GM12878 (cell line): ENCODE data around the gene TMEM135.

Source experiments
- CREM ChIP-seq: IDR thresholded peaks from 2 replicates; pipeline ENCODE4 v1.6.1; 2014; ENCODE audit warnings: antibody characterized with exemption, low read depth
- EP300 ChIP-seq, 2 experiments: fragments of 150-350 bp in 1 of 2; IDR thresholded peaks; 2 replicates each; pipeline ENCODE4 v1.6.1; 2011 to 2012; ENCODE audit warnings: low read depth in 2 of 2, low read length in 2 of 2, borderline replicate concordance in 1 of 2, improper control_type of control experiment in 1 of 2, inconsistent platforms in 1 of 2; ENCODE audit not compliant: control insufficient read depth in 1 of 2
- EZH2 ChIP-seq: IDR thresholded peaks from 2 replicates; pipeline ENCODE4 v1.6.1; 2012; ENCODE audit warnings: low read depth, mild to moderate bottlenecking, control low read depth, inconsistent platforms, low read length, borderline replicate concordance; ENCODE audit not compliant: control insufficient read depth
- KDM1A ChIP-seq: fragments of 200-600 bp; sonication (generic); IDR thresholded peaks from 2 replicates; pipeline ENCODE4 v1.6.1; 2016; ENCODE audit warnings: borderline replicate concordance
- NR2C2 ChIP-seq: IDR thresholded peaks from 2 replicates; pipeline ENCODE4 v1.6.1; 2011; ENCODE audit warnings: borderline replicate concordance, low read depth; ENCODE audit not compliant: control insufficient read depth, insufficient read length
- RB1 ChIP-seq: fragments of 450-650 bp; formaldehyde crosslinking; IDR thresholded peaks from 2 replicates; pipeline ENCODE4 v1.6.1; 2017; ENCODE audit warnings: mild to moderate bottlenecking, borderline replicate concordance
- RBBP5 ChIP-seq: fragments of 200-600 bp; sonication (generic); conservative IDR thresholded peaks from 2 replicates; pipeline ENCODE4 v1.6.1; 2016
- REST ChIP-seq: IDR thresholded peaks from 2 replicates; pipeline ENCODE4 v1.6.1; 2012; ENCODE audit warnings: mild to moderate bottlenecking, low read depth, low read length
- SMAD5 ChIP-seq: IDR thresholded peaks from 2 replicates; pipeline ENCODE4 v1.6.1; 2016; ENCODE audit warnings: antibody characterized with exemption, low read depth
- SUZ12 ChIP-seq: fragments of 200-600 bp; sonication (generic); IDR thresholded peaks from one replicate; pipeline ENCODE4 v1.6.1; 2018; ENCODE audit warnings: antibody characterized with exemption, mild to moderate bottlenecking; ENCODE audit not compliant: unreplicated experiment
- TF ChIP-seq, protein P1 (sequence below): IDR thresholded peaks from 2 replicates; pipeline ENCODE4 v1.6.1; 2011; ENCODE audit warnings: mild to moderate bottlenecking, low read depth, low read length, moderate library complexity; ENCODE audit not compliant: insufficient replicate concordance
- TF ChIP-seq, protein P2 (sequence below), 3 experiments: IDR thresholded peaks in 2 of 3; conservative IDR thresholded peaks in 1 of 3; 2 replicates each; pipeline ENCODE4 v1.5.1; 2011; ENCODE audit warnings: low read depth in 3 of 3, low read length in 3 of 3, mild to moderate bottlenecking in 3 of 3, control low read depth in 2 of 3, moderate library complexity in 2 of 3, inconsistent platforms in 1 of 3, mixed read lengths in 1 of 3; ENCODE audit not compliant: control insufficient read depth in 2 of 3, insufficient read depth in 1 of 3; ENCODE audit errors: extremely low read depth in 1 of 3

DNA sequence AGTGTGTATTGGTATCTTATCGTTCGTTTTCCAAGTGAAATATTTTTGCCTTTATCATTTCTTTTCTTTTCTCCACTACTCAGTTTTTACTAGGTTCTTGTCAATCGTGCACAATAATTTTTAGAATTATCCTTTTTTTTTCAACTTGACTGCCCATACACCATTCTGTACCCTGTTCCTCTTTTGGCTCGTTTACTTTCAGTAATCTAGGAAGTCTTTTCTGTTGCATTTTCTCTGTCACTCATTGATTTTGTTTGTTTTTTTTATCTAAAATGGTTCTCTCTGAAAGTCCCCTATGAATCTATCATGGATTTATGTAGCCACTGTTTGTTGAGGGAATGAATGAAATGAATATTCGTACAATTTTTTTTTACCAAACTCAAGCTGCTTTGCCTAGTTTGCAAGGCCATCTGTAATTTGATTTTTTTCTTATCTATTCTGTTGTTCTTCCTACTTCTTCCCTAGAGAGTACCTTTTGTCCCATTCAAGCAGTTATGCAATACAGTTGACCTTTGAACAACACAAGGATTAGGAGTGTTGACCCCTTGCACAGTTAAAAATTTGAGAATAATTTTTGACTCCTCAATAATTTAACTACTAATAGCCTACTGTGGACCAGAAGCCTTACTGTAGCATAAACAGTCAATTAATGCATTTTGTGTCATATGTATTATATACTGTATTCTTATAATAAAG lies 166.3 kb downstream of the TMEM135 start:
- TF ChIP-seq RB1 (no peak), RBBP5 (no peak), CREM (no peak), SMAD5 (no peak), EZH2 (no peak), EP300 (IDR thresholded peaks at IDR 0.05; ENCODE audit: borderline replicate concordance in 1 of 2, control insufficient read depth in 1 of 2, low read depth in 2 of 2, low read length in 2 of 2) (no peak), REST (no peak), SUZ12 (no peak), NR2C2 (no peak), KDM1A (no peak)
- TF ChIP-seq, protein P1, sequence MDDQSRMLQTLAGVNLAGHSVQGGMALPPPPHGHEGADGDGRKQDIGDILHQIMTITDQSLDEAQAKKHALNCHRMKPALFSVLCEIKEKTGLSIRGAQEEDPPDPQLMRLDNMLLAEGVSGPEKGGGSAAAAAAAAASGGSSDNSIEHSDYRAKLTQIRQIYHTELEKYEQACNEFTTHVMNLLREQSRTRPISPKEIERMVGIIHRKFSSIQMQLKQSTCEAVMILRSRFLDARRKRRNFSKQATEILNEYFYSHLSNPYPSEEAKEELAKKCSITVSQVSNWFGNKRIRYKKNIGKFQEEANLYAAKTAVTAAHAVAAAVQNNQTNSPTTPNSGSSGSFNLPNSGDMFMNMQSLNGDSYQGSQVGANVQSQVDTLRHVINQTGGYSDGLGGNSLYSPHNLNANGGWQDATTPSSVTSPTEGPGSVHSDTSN, result no peak
- TF ChIP-seq, protein P2, sequence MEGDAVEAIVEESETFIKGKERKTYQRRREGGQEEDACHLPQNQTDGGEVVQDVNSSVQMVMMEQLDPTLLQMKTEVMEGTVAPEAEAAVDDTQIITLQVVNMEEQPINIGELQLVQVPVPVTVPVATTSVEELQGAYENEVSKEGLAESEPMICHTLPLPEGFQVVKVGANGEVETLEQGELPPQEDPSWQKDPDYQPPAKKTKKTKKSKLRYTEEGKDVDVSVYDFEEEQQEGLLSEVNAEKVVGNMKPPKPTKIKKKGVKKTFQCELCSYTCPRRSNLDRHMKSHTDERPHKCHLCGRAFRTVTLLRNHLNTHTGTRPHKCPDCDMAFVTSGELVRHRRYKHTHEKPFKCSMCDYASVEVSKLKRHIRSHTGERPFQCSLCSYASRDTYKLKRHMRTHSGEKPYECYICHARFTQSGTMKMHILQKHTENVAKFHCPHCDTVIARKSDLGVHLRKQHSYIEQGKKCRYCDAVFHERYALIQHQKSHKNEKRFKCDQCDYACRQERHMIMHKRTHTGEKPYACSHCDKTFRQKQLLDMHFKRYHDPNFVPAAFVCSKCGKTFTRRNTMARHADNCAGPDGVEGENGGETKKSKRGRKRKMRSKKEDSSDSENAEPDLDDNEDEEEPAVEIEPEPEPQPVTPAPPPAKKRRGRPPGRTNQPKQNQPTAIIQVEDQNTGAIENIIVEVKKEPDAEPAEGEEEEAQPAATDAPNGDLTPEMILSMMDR (IDR thresholded peaks at IDR 0.05 in 2 of 3, conservative IDR thresholded peaks at IDR 0.05 in 1 of 3; ENCODE audit: control insufficient read depth in 2 of 3, extremely low read depth in 1 of 3, insufficient read depth in 1 of 3, low read depth in 3 of 3, low read length in 3 of 3), result no peak
